ENCODE data around the gene ERC2.

- no peak for TF ChIP-seq EP300 (IDR thresholded peaks at IDR 0.05; ENCODE audit: borderline replicate concordance)
- TF ChIP-seq RAD21 (IDR thresholded peaks at IDR 0.05; ENCODE audit: low read depth) = no peak
- no peak for TF ChIP-seq CREB1 (IDR thresholded peaks at IDR 0.05; ENCODE audit: low read depth)
- TF ChIP-seq YY1 (IDR thresholded peaks at IDR 0.05; ENCODE audit: low read depth) = no peak
- no peak for TF ChIP-seq REST (IDR thresholded peaks at IDR 0.05; ENCODE audit: low read depth)
- no peak for TF ChIP-seq TCF12 (IDR thresholded peaks at IDR 0.05; ENCODE audit: low read depth)
- no peak for TF ChIP-seq FOXM1 (IDR thresholded peaks at IDR 0.05; ENCODE audit: borderline replicate concordance, low read depth)
- TF ChIP-seq, protein P1, sequence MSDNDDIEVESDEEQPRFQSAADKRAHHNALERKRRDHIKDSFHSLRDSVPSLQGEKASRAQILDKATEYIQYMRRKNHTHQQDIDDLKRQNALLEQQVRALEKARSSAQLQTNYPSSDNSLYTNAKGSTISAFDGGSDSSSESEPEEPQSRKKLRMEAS (IDR thresholded peaks at IDR 0.05) = no peak
- TF ChIP-seq NFIC (IDR thresholded peaks at IDR 0.05) = no peak
- no peak for TF ChIP-seq EGR1 (IDR thresholded peaks at IDR 0.05)
Measured at GRCh38 chr3:55891106-55891505, 577.2 kb downstream of the ERC2 start.

Measured in Ishikawa (cell line).